GM10266 (cell line): ENCODE data around the gene MACROD2.

Source experiments
- DNase-seq: peaks from one replicate; pipeline ENCODE4 v3.0.0; 2012; ENCODE audit errors: extremely low spot score
- CTCF ChIP-seq: IDR thresholded peaks from 2 replicates; pipeline ENCODE4 v1.5.1; 2012; ENCODE audit warnings: mild to moderate bottlenecking, low read depth; ENCODE audit not compliant: control insufficient read depth, insufficient read depth; ENCODE audit errors: missing control alignments

The MACROD2 gene

GRCh38 chr20:15622368-15622767, 1627.1 kb downstream of the MACROD2 start:
- TF ChIP-seq CTCF = no peak
- no peak for DNase-seq

GRCh38 chr20:15623215-15623614, 1627.9 kb downstream of the MACROD2 start:
- no peak for TF ChIP-seq CTCF
- DNase-seq = no peak

- no peak for DNase-seq
- no peak for TF ChIP-seq CTCF
These were observed 1630.7 kb downstream of the MACROD2 start for GRCh38 chr20:15625981-15626380.

- TF ChIP-seq CTCF = no peak
These were observed 1631.8 kb downstream of the MACROD2 start for GRCh38 chr20:15627089-15627488.

GRCh38 chr20:15627501-15627903, 1632.2 kb downstream of the MACROD2 start:
- no peak for DNase-seq
- no peak for TF ChIP-seq CTCF

More at GRCh38 chr20:15627089-15627488, 1631.8 kb downstream of the MACROD2 start:
- no peak for DNase-seq

GRCh38 chr20:15628851-15629353, 1633.6 kb downstream of the MACROD2 start:
- DNase-seq = no peak
- no peak for TF ChIP-seq CTCF

- DNase-seq = no peak
- TF ChIP-seq CTCF = no peak
These were observed 1635.0 kb downstream of the MACROD2 start for GRCh38 chr20:15630360-15630759.
